RWPE1 (cell line): ENCODE data around the gene JUND.
A peak's percentile ranks its signal among the peaks of the same experiment; 100 is the strongest.
"Not testable (repeated sequence)": the region's sequence is repeated elsewhere in the genome, so short reads cannot be mapped to it uniquely, and the experiment has no call there.

ENCODE experiments used
- CTCF ChIA-PET: fragments of 350-600 bp; sonication (Branson Sonifier 250); formaldehyde crosslinking; extraction: SDS; loops from one replicate; lab custom pipeline; 2021; lab: Yijun Ruan, JAX
- POLR2A ChIA-PET: fragments of 400-600 bp; formaldehyde crosslinking; extraction: SDS; loops from one replicate; lab custom pipeline; 2020; ENCODE audit warnings: antibody characterized with exemption; ENCODE audit not compliant: low non-redundant PET; lab: Yijun Ruan, JAX
- DNase-seq: peaks from one replicate; pipeline ENCODE4 v3.0.0; 2012; ENCODE audit warnings: low spot score
- H3K27ac ChIP-seq: fragments of 450-650 bp; 2 replicates; pipeline ENCODE4 v1.5.1; 2017
- TF ChIP-seq, protein P1 (sequence below): fragments of 450-650 bp; conservative IDR thresholded peaks from 2 replicates; pipeline ENCODE4 v1.5.1; 2017; ENCODE audit warnings: low read depth, mild to moderate bottlenecking

Gene JUND

DNA sequence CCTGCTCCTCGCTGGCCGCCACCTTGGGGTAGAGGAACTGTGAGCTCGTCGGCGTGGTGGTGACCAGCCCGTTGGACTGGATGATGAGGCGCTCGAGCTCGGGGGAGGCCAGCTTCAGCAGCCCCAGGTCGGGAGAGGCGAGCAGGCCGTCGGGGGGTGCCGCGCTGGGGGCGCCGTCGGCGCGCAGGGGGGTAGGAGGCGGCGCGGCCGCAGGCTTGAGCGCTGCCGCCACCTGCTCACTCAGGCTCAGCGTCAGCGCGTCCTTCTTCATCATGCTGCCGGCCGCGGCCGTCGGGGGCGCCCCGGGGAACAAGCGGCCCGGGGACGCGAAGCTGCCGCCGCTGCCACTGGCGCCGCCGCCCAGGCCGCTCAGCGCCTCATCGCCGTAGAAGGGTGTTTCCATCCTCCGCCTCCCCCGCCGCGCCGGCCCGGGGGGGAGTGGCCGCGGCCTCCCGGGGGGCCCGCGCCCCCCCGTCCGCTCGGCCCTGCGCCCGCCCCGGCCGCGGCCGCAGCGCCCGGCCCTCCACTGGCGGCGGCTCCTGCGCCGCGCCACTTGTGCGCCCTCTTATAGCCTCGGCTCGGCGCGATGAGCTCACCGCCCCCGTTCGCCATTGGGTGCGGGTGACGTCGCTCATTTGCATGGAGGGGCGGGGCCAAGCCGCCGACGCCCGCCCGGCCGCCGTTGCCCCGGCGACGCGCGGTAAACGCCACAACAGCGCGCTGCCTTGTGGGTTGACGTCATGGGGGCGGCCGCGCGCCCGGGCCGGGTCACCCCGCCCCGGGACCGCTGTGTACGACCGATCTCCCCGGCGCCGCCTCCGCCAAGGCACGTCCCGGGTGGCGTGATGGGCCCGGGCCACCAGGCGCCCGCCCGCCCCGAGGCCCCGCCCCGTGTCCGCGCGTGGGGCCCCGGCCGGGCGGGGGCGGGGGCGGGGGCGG lies at the start of gene JUND:
Gene JUND (minus strand): TSS at position 541 of the 939 bp plus-strand sequence. CDS start 138 bp downstream, at position 403.
- H3K27ac ChIP-seq = peak within 1 kb of the TSS; percentile 99
- DNase-seq = peak; percentile 96
- TF ChIP-seq, protein P1, sequence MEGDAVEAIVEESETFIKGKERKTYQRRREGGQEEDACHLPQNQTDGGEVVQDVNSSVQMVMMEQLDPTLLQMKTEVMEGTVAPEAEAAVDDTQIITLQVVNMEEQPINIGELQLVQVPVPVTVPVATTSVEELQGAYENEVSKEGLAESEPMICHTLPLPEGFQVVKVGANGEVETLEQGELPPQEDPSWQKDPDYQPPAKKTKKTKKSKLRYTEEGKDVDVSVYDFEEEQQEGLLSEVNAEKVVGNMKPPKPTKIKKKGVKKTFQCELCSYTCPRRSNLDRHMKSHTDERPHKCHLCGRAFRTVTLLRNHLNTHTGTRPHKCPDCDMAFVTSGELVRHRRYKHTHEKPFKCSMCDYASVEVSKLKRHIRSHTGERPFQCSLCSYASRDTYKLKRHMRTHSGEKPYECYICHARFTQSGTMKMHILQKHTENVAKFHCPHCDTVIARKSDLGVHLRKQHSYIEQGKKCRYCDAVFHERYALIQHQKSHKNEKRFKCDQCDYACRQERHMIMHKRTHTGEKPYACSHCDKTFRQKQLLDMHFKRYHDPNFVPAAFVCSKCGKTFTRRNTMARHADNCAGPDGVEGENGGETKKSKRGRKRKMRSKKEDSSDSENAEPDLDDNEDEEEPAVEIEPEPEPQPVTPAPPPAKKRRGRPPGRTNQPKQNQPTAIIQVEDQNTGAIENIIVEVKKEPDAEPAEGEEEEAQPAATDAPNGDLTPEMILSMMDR = no peak
- ChIA-PET CTCF (interaction anchor here (0.5 to 3.1 kb wide), 2 partner anchors 29 to 90 kb away, joined by 4 to 16 read pairs; no protein-coding TSS in a partner anchor), POLR2A (interaction anchor here (0.5 to 5.0 kb wide), 9 partner anchors 10 to 83 kb away, joined by 3 to 40 read pairs (median 6); partner anchors contain the start of gene LSM4)

GRCh38 chr19:18330868-18331267 lies 49.4 kb upstream of the JUND start:
- no peak for DNase-seq
- TF ChIP-seq, protein P1 = no peak
- CTCF ChIA-PET = interaction anchor here (0.6 to 1.7 kb wide), 3 partner anchors 9 to 123 kb away, joined by 3 to 6 read pairs (median 4); no protein-coding TSS in a partner anchor
- no peak overlapping the region for H3K27ac ChIP-seq
- POLR2A ChIA-PET = interaction anchor here (0.6 kb wide), 1 partner anchor 50 kb away, joined by 9 read pairs; no protein-coding TSS in a partner anchor

DNA sequence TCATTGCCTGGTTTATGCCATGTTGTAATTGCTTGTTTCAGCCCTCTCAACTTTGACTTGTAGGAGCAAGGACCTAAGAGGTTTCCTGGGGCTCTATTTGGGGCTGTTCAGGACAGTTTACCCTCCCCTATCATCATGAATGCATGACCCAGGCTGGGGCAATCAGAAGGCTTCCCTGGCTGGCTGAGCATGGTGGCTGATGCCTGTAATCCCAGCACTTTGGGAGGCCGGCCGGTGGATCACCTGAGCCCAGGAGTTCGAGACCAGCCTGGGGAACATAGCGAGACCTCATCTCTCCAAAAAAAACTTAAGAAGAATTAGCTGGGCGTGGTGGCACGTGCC lies 47.6 kb upstream of the JUND start:
- no peak for DNase-seq
- H3K27ac ChIP-seq = peak overlapping the region; percentile 82
- ChIA-PET POLR2A (interaction anchor here (0.8 to 1.5 kb wide), 2 partner anchors 49 to 138 kb away, joined by 3 to 6 read pairs; no protein-coding TSS in a partner anchor), CTCF (interaction anchor here (0.6 to 1.8 kb wide), 7 partner anchors 8 to 121 kb away, joined by 3 to 7 read pairs (median 4); no protein-coding TSS in a partner anchor)
- TF ChIP-seq, protein P1 = no peak

DNA sequence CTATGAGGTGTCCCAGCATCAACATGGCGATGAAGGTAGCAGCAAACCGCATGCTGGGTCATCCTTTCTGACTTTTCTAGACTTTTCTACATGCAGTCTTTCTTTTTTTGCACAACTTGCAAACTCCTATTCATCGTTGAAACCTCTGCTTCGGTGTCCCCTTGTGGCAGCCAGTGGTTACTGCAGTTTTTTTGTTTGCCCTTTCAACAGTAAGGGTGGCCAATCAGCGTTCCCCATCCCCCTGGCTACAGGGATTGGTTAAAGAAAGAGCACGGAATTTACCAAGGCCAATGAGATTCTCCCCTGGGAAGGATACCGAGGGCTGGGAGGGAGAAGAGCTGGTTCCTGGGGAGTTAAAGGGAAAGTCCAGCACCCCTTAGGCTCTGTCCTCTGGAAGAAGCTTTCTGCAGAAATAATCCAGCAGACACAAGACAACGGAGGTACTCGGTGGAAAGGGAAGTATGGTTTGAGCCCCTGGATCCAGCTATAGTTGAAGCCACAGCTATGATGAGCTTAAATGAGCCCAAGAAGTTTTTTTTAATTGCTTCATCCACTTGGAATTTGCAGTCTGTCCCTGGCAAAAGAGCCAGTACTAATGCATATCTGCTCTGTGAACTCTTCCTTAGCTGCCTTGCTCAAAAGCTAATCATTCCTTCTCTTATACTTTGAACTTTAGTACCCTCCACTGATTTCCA lies 47.1 kb upstream of the JUND start:
- POLR2A ChIA-PET = interaction anchor here (0.8 to 1.5 kb wide), 2 partner anchors 48 to 137 kb away, joined by 3 to 6 read pairs; no protein-coding TSS in a partner anchor
- TF ChIP-seq, protein P1 = peak; percentile 95
- peak; percentile 99 for DNase-seq
- CTCF ChIA-PET = interaction anchor here (0.6 to 1.8 kb wide), 8 partner anchors 9 to 500 kb away, joined by 3 to 7 read pairs (median 4); no protein-coding TSS in a partner anchor
- H3K27ac ChIP-seq = peak overlapping the region; percentile 82

DNA sequence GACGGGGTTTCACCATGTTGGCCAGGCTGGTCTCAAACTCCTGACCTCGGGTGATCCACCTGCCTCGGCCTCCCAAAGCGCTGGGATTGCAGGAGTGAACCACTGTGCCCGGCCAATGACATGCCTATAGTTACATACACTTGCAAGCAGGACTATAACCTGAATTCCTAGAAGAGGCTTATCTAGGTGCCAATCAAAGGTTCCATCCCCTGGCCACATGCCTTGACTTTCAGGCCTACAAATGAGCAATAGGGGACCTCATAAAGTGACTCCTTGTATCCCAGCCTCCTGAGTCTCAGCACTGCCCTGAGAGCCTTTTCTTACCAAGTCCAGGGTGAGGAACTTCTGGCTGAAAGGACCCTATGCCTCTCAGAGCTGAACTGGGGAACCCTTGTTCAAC lies 45.4 kb upstream of the JUND start:
- POLR2A ChIA-PET = no interaction called here
- H3K27ac ChIP-seq = peak overlapping the region; percentile 45
- TF ChIP-seq, protein P1 = no peak
- no peak for DNase-seq
- CTCF ChIA-PET = no interaction called here

DNA sequence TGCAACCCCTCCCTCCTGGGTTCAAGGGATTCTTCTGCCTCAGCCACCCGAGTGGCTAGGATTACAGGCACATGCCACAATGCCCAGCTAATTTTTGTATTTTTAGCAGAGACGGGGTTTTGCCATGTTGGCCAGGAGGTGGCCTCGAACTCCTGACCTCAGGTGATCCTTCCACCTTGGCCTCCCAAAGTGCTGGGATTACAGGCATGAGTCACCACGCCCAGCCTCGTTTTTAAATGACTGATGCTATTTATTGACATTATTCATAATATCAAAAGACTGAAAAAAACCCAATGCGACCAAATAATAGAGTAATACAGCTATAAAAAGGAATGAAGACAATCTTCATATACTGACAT lies 42.9 kb upstream of the JUND start:
- CTCF ChIA-PET = interaction anchor here (0.6 kb wide), 1 partner anchor 52 kb away, joined by 5 read pairs; no protein-coding TSS in a partner anchor
- POLR2A ChIA-PET, DNase-seq: not testable (repeated sequence)
- H3K27ac ChIP-seq = peak overlapping the region; percentile 87
